ENCODE data around the gene SDHD. TPM values are rescaled to one million over a fixed set of nuclear protein-coding genes. Genes with fewer than 3 reads are reported as not detected.

The SDHD gene
- total RNA-seq, 2 donors from 2014 or later, result 57.6 to 64.8 TPM

- no peak for TF ChIP-seq CTCF (conservative IDR thresholded peaks at IDR 0.05)
- no peak overlapping the region for H3K9ac ChIP-seq (ENCODE audit: extremely low read depth, low read length, poor library complexity, severe bottlenecking)
- WGBS, 2 experiments (ENCODE audit: insufficient coverage in 1 of 2, insufficient read length in 1 of 2), result 99 to 100% methylated on average over 4 of the region's 4 CpGs
Observed at GRCh38 chr11:112123129-112123528, 36.5 kb downstream of the SDHD start.

GRCh38 chr11:112127056-112127455 is 40.4 kb downstream of the SDHD start:
- DNase-seq, result no peak
- Mint-ChIP-seq H3K36me3 (ENCODE audit: low read depth) (no peaks in the 10 kb centered on the region), H3K27ac (no peak overlapping the region), H3K4me3 (no peak overlapping the region), H3K9me3 (peaks cover under 1% of the 10 kb centered on the region), H3K4me1 (no peaks in the 10 kb centered on the region), H3K27me3 (ENCODE audit: insufficient read depth) (no peaks in the 10 kb centered on the region)
- Histone ChIP-seq H3K9me3 (ENCODE audit: control insufficient read depth, low read length) (no peaks in the 10 kb centered on the region), H3K27ac (ENCODE audit: low read depth, low read length) (no peak overlapping the region), H3K4me3 (ENCODE audit: low read length) (no peak overlapping the region), H3K27me3 (ENCODE audit: control insufficient read depth, insufficient read depth, low read length, poor library complexity, severe bottlenecking) (no peaks in the 10 kb centered on the region), H3K9ac (ENCODE audit: extremely low read depth, low read length, poor library complexity, severe bottlenecking) (no peak overlapping the region), H3K4me1 (ENCODE audit: control insufficient read depth, insufficient read depth, low read length) (no peaks in the 10 kb centered on the region), H3K36me3 (ENCODE audit: control insufficient read depth, insufficient read depth, low read length) (no peaks in the 10 kb centered on the region)
- no peak for TF ChIP-seq CTCF (conservative IDR thresholded peaks at IDR 0.05)
- 99 to 100% methylated on average over 1 to 2 of the region's 2 CpGs for WGBS, 2 experiments (ENCODE audit: insufficient coverage in 1 of 2, insufficient read length in 1 of 2)

More at GRCh38 chr11:112123129-112123528, 36.5 kb downstream of the SDHD start:
- no peaks in the 10 kb centered on the region for H3K4me1 Mint-ChIP-seq
- no peak for DNase-seq
- no peak overlapping the region for H3K27ac Mint-ChIP-seq
- peaks cover 3% of the 10 kb centered on the region for H3K9me3 Mint-ChIP-seq
- H3K36me3 Mint-ChIP-seq (ENCODE audit: low read depth), result no peaks in the 10 kb centered on the region
- no peaks in the 10 kb centered on the region for H3K9me3 ChIP-seq (ENCODE audit: control insufficient read depth, low read length)
- H3K27ac ChIP-seq (ENCODE audit: low read depth, low read length), result no peak overlapping the region
- no peak overlapping the region for H3K4me3 Mint-ChIP-seq
- no peaks in the 10 kb centered on the region for H3K36me3 ChIP-seq (ENCODE audit: control insufficient read depth, insufficient read depth, low read length)
- no peaks in the 10 kb centered on the region for H3K27me3 Mint-ChIP-seq (ENCODE audit: insufficient read depth)
- no peaks in the 10 kb centered on the region for H3K4me1 ChIP-seq (ENCODE audit: control insufficient read depth, insufficient read depth, low read length)
- no peaks in the 10 kb centered on the region for H3K27me3 ChIP-seq (ENCODE audit: control insufficient read depth, insufficient read depth, low read length, poor library complexity, severe bottlenecking)
- H3K4me3 ChIP-seq (ENCODE audit: low read length), result no peak overlapping the region

- Histone ChIP-seq H3K4me3 (ENCODE audit: low read length) (no peak overlapping the region), H3K9ac (ENCODE audit: extremely low read depth, low read length, poor library complexity, severe bottlenecking) (no peak overlapping the region), H3K9me3 (ENCODE audit: control insufficient read depth, low read length) (no peaks in the 10 kb centered on the region), H3K36me3 (ENCODE audit: control insufficient read depth, insufficient read depth, low read length) (no peaks in the 10 kb centered on the region), H3K27ac (ENCODE audit: low read depth, low read length) (no peak overlapping the region), H3K4me1 (ENCODE audit: control insufficient read depth, insufficient read depth, low read length) (no peaks in the 10 kb centered on the region), H3K27me3 (ENCODE audit: control insufficient read depth, insufficient read depth, low read length, poor library complexity, severe bottlenecking) (no peaks in the 10 kb centered on the region)
- no peaks in the 10 kb centered on the region for H3K36me3 Mint-ChIP-seq (ENCODE audit: low read depth)
- no peaks in the 10 kb centered on the region for H3K4me1 Mint-ChIP-seq
- TF ChIP-seq CTCF (conservative IDR thresholded peaks at IDR 0.05), result no peak
- DNase-seq, result no peak
- no peaks in the 10 kb centered on the region for H3K9me3 Mint-ChIP-seq
- H3K27ac Mint-ChIP-seq, result no peak overlapping the region
- H3K27me3 Mint-ChIP-seq (ENCODE audit: insufficient read depth), result no peaks in the 10 kb centered on the region
- no peak overlapping the region for H3K4me3 Mint-ChIP-seq
- 81 to 90% methylated on average over 3 of the region's 3 CpGs for WGBS, 2 experiments (ENCODE audit: insufficient coverage in 1 of 2, insufficient read length in 1 of 2)
Observed at GRCh38 chr11:112128483-112129121, 41.9 kb downstream of the SDHD start.

All from endodermal cell (in vitro differentiated cells).